ENCODE measurements around the gene VASH2. TPM values are rescaled to one million over a fixed set of nuclear protein-coding genes. Genes with fewer than 3 reads are reported as not detected.
"Not testable (repeated sequence)": the region's sequence is repeated elsewhere in the genome, so short reads cannot be mapped to it uniquely, and the experiment has no call there.

The VASH2 gene
- 1 to 10 TPM in 1 of 9 donors, under 1 TPM in 5, not detected in 3; 0.25 to 5.5 (median 0.41) TPM for total RNA-seq
- under 1 TPM; 0.16 to 0.33 (median 0.17) TPM for polyA plus RNA-seq
- long read RNA-seq, donor 1, result 0 reads
- long read RNA-seq, donor 2, result 0 reads
- long read RNA-seq, donor 3, result 0 reads
- long read RNA-seq, donor 4, result 0 reads
- long read RNA-seq, donor 5, result 0 reads
- long read RNA-seq, donor 6, result 0 reads
- long read RNA-seq, donor 7, result 0 reads
- long read RNA-seq, donor 8, partial matches to known transcripts, result 0 of 1 reads
- long read RNA-seq, donor 8, other reads (novel, unspliced or antisense), result 0 of 1 reads
- long read RNA-seq, donor 9, result 0 reads
- long read RNA-seq, donor 10, result 0 reads

- Histone ChIP-seq H3K4me3 (peak within 1 kb of the TSS in 2 of 4 donors; percentile 32 to 58), H3K27me3 (peaks cover 6% of the 10 kb centered on the region), H3K36me3 (replicated peaks in 1 of 2) (no peaks in the 10 kb centered on the region), H3K4me1 (replicated peaks in 1 of 2) (peaks cover 12 to 13% of the 10 kb centered on the region in 2 donors), H3K9me3 (replicated peaks in 1 of 3) (no peaks in the 10 kb centered on the region), H3K27ac (no peak within 1 kb of the TSS)
- DNase-seq, result peak; percentile 67 to 84 (median 80)
- TF ChIP-seq CTCF (IDR thresholded peaks at IDR 0.05), result no peak
- no peak for TF ChIP-seq POLR2A (IDR thresholded peaks at IDR 0.05)
- WGBS, 4 donors, result 0 to 5% (median 1%) methylated on average over 12 to 61 of the region's 61 CpGs
- intact Hi-C loops (cut with DNase I), result no loop called here
Observed at GRCh38 chr1:212950243-212951125, at the start of gene VASH2. Gene VASH2, plus strand, starts transcription at chr1:212950541. Its CDS starts 1,002 bp downstream, at chr1:212951543.

GRCh38 chr1:212901290-212901689 is 49.1 kb upstream of the VASH2 start:
- no peak overlapping the region for H3K4me3 ChIP-seq
- peaks cover 0 to 14% (median 6%) of the 10 kb centered on the region in 3 donors for H3K9me3 ChIP-seq (replicated peaks in 1 of 3)
- H3K4me1 ChIP-seq (replicated peaks in 1 of 2), result no peaks in the 10 kb centered on the region
- no peak for DNase-seq
- peaks cover 0 to 9% of the 10 kb centered on the region in 2 donors for H3K36me3 ChIP-seq (replicated peaks in 1 of 2)
- TF ChIP-seq POLR2A (IDR thresholded peaks at IDR 0.05) (no peak), CTCF (IDR thresholded peaks at IDR 0.05) (no peak)
- H3K27me3 ChIP-seq, result no peaks in the 10 kb centered on the region
- 92 to 100% (median 98%) methylated on average over 2 of the region's 2 CpGs for whole genome bisulfite sequencing, 4 donors
- intact Hi-C loops (cut with DNase I), result no loop called here
- no peak overlapping the region for H3K27ac ChIP-seq

GRCh38 chr1:212902054-212902453 is 48.3 kb upstream of the VASH2 start:
- 95 to 99% (median 96%) methylated on average over 3 of the region's 3 CpGs for WGBS, 4 donors
- Histone ChIP-seq H3K4me3 (no peak overlapping the region), H3K4me1 (replicated peaks in 1 of 2) (no peaks in the 10 kb centered on the region), H3K36me3 (replicated peaks in 1 of 2) (peaks cover 0 to 7% of the 10 kb centered on the region in 2 donors), H3K27ac (no peak overlapping the region), H3K27me3 (no peaks in the 10 kb centered on the region), H3K9me3 (replicated peaks in 1 of 3) (peaks cover 0 to 14% (median 6%) of the 10 kb centered on the region in 3 donors)
- no peak for TF ChIP-seq POLR2A (IDR thresholded peaks at IDR 0.05)
- no peak for TF ChIP-seq CTCF (IDR thresholded peaks at IDR 0.05)
- no peak for DNase-seq
- intact Hi-C loops (cut with DNase I), result no loop called here

GRCh38 chr1:212903664-212904063 is 46.7 kb upstream of the VASH2 start:
- Histone ChIP-seq H3K27me3 (no peaks in the 10 kb centered on the region), H3K9me3 (replicated peaks in 1 of 3) (peaks cover 0 to 14% (median 6%) of the 10 kb centered on the region in 3 donors), H3K36me3 (replicated peaks in 1 of 2) (no peaks in the 10 kb centered on the region), H3K4me1 (replicated peaks in 1 of 2) (no peaks in the 10 kb centered on the region), H3K4me3 (no peak overlapping the region), H3K27ac (no peak overlapping the region)
- no peak for DNase-seq
- 85 to 95% (median 90%) methylated on average over 1 of the region's 1 CpG for WGBS, 4 donors
- TF ChIP-seq POLR2A (IDR thresholded peaks at IDR 0.05) (no peak), CTCF (IDR thresholded peaks at IDR 0.05) (no peak)
- intact Hi-C loops (cut with DNase I), result no loop called here

GRCh38 chr1:212908071-212908470 is 42.3 kb upstream of the VASH2 start:
- WGBS, 4 donors, result 74 to 84% (median 78%) methylated on average over 12 of the region's 12 CpGs
- H3K27me3 ChIP-seq; H3K9me3 ChIP-seq (replicated peaks in 1 of 3); intact Hi-C loops (cut with DNase I); H3K4me1 ChIP-seq (replicated peaks in 1 of 2); H3K4me3 ChIP-seq; DNase-seq; H3K36me3 ChIP-seq (replicated peaks in 1 of 2); H3K27ac ChIP-seq: not testable (repeated sequence)

Measured in adrenal gland (tissue), 19 donors.